Activated CD4-positive, CD25-positive, alpha-beta regulatory T cell treated with anti-CD3 and anti-CD28 coated beads, Interleukin-2, amount 50 U/mL, for 16 hours (primary cell): Measurements from ENCODE around the gene WFDC13.
"Not testable (repeated sequence)": the region's sequence is repeated elsewhere in the genome, so short reads cannot be mapped to it uniquely, and the experiment has no call there.

Source experiments
- DNase-seq: peaks from one replicate; pipeline ENCODE4 v3.0.0-alpha.2; 2020; ENCODE audit warnings: low read depth, low spot score

The WFDC13 gene

GRCh38 chr20:45701873-45702272 is at the start of gene WFDC13:
TSS of gene WFDC13 (plus strand) at chr20:45702038. CDS start at chr20:45702124, 86 bp downstream.
- no peak for DNase-seq

GRCh38 chr20:45657038-45657437 is 44.8 kb upstream of the WFDC13 start:
- not testable (repeated sequence) for DNase-seq

GRCh38 chr20:45670139-45670538 is 31.7 kb upstream of the WFDC13 start, which contains the start of gene WFDC11:
TSS of gene WFDC11 (minus strand) at chr20:45670239. CDS start at chr20:45650600, 19,639 bp downstream.
- DNase-seq, result no peak

- no peak for DNase-seq
Observed at GRCh38 chr20:45672765-45673164, 29.1 kb upstream of the WFDC13 start.

- no peak for DNase-seq
Observed at GRCh38 chr20:45679650-45680049, 22.2 kb upstream of the WFDC13 start.

GRCh38 chr20:45685896-45686295 is 15.9 kb upstream of the WFDC13 start:
- DNase-seq, result no peak

- DNase-seq, result not testable (repeated sequence)
Observed at GRCh38 chr20:45693346-45693745, 8.5 kb upstream of the WFDC13 start.

- DNase-seq, result no peak
Observed at GRCh38 chr20:45695496-45695895, 6.3 kb upstream of the WFDC13 start.

GRCh38 chr20:45701104-45701503 is 734 bp upstream of the WFDC13 start:
- DNase-seq, result no peak

- DNase-seq, result no peak
Observed at GRCh38 chr20:45704969-45705637, 3.3 kb downstream of the WFDC13 start, which contains the start of gene WFDC10B. TSS of gene WFDC10B (minus strand) at chr20:45705019. CDS start at chr20:45685992, 19,027 bp downstream.

GRCh38 chr20:45716141-45716688 is 14.4 kb downstream of the WFDC13 start:
- DNase-seq, result not testable (repeated sequence)

- DNase-seq, result no peak
Observed at GRCh38 chr20:45722047-45722446, 20.2 kb downstream of the WFDC13 start, which contains the start of gene SPINT4. TSS of gene SPINT4 (plus strand) at chr20:45722347. CDS start at chr20:45722368, 21 bp downstream.

- DNase-seq, result no peak
Observed at GRCh38 chr20:45725134-45725533, 23.3 kb downstream of the WFDC13 start.

- no peak for DNase-seq
Observed at GRCh38 chr20:45727044-45727443, 25.2 kb downstream of the WFDC13 start.

GRCh38 chr20:45732199-45732598 is 30.4 kb downstream of the WFDC13 start:
- no peak for DNase-seq

- DNase-seq, result no peak
Observed at GRCh38 chr20:45735552-45735951, 33.7 kb downstream of the WFDC13 start.

- DNase-seq, result no peak
Observed at GRCh38 chr20:45735988-45736387, 34.1 kb downstream of the WFDC13 start.

GRCh38 chr20:45742596-45742995 is 40.8 kb downstream of the WFDC13 start:
- no peak for DNase-seq

- no peak for DNase-seq
Observed at GRCh38 chr20:45745015-45745414, 43.2 kb downstream of the WFDC13 start.

GRCh38 chr20:45751721-45752120 is 49.9 kb downstream of the WFDC13 start:
- DNase-seq, result no peak

- DNase-seq, result no peak
Observed at GRCh38 chr20:45752746-45753145, 50.9 kb downstream of the WFDC13 start.

GRCh38 chr20:45758096-45758495 is 56.3 kb downstream of the WFDC13 start:
- no peak for DNase-seq
